ENCODE data around the gene IPO4.

IPO4 gene

GRCh38 chr14:24185026-24185425, 3.6 kb downstream of the IPO4 start:
- no peak overlapping the region for H3K4me3 ChIP-seq (ENCODE audit: low read depth, low read length)
- TF ChIP-seq CTCF (IDR thresholded peaks at IDR 0.05; ENCODE audit: low read depth, low read length) = no peak

- H3K4me3 ChIP-seq (ENCODE audit: low read depth, low read length) = no peak overlapping the region
Observed at GRCh38 chr14:24184104-24184970, 4.3 kb downstream of the IPO4 start.

GRCh38 chr14:24183014-24183481, 5.6 kb downstream of the IPO4 start:
- no peak overlapping the region for H3K4me3 ChIP-seq (ENCODE audit: low read depth, low read length)
- TF ChIP-seq CTCF (IDR thresholded peaks at IDR 0.05; ENCODE audit: low read depth, low read length) = no peak

More at GRCh38 chr14:24184104-24184970, 4.3 kb downstream of the IPO4 start:
- no peak for TF ChIP-seq CTCF (IDR thresholded peaks at IDR 0.05; ENCODE audit: low read depth, low read length)

- no peak for TF ChIP-seq CTCF (IDR thresholded peaks at IDR 0.05; ENCODE audit: low read depth, low read length)
- no peak overlapping the region for H3K4me3 ChIP-seq (ENCODE audit: low read depth, low read length)
Observed at GRCh38 chr14:24182110-24182882, 6.3 kb downstream of the IPO4 start.

- no peak for TF ChIP-seq CTCF (IDR thresholded peaks at IDR 0.05; ENCODE audit: low read depth, low read length)
- no peak overlapping the region for H3K4me3 ChIP-seq (ENCODE audit: low read depth, low read length)
Observed at GRCh38 chr14:24181371-24182077, 7.1 kb downstream of the IPO4 start.

GRCh38 chr14:24179961-24180796, 8.4 kb downstream of the IPO4 start:
- TF ChIP-seq CTCF (IDR thresholded peaks at IDR 0.05; ENCODE audit: low read depth, low read length) = no peak
- no peak overlapping the region for H3K4me3 ChIP-seq (ENCODE audit: low read depth, low read length)
